Measurements from ENCODE around the gene NCF2.

- TF ChIP-seq POLR2A (IDR thresholded peaks at IDR 0.05) (no peak), CTCF (IDR thresholded peaks at IDR 0.05) (no peak)
These were observed 21.1 kb downstream of the NCF2 start for GRCh38 chr1:183569141-183569540.

All from uterus (tissue), 2 donors.